K562 (cell line): ENCODE measurements around the gene NF2. TPM values are rescaled to one million over a fixed set of nuclear protein-coding genes. Genes with fewer than 3 reads are reported as not detected.

ENCODE experiments used
- ATAC-seq: fragments of 200-7000 bp; cut with Tn5 transposase; 3 replicates; pipeline ENCODE4 v1.9.1; 2020; ENCODE audit warnings: moderate library complexity
- BruUV-seq: library from RNA; stranded (reverse); fragments of 400-500 nt; replicated peaks from 2 replicates; lab custom pipeline; 2021; lab: Mats Ljungman, UMichigan
- CTCF ChIA-PET: fragments of 300-600 bp; formaldehyde crosslinking; extraction: SDS; loops from one replicate; lab custom pipeline; 2021; ENCODE audit warnings: low intra/inter-chr PET ratio; lab: Yijun Ruan, JAX
- POLR2A ChIA-PET: fragments of 300-600, 350-650 bp; sonication (Branson Sonifier 250); formaldehyde crosslinking; extraction: SDS; loops from one replicate; lab custom pipeline; 2021; ENCODE audit warnings: antibody characterized with exemption, inconsistent platforms; lab: Yijun Ruan, JAX
- DNase-seq, 4 experiments: peaks; one replicate each; pipeline versions ENCODE4 v3.0.0 to v3.0.0-alpha.2; 2011 to 2018; ENCODE audit warnings: low spot score in 3 of 4, mixed read lengths in 3 of 4; ENCODE audit errors: extremely low read depth in 1 of 4
- FAIRE-seq: peaks from 2 replicates; lab custom pipeline; 2011; peaks lifted over from hg19 to GRCh38; lab: Jason Lieb, UNC
- H2AFZ ChIP-seq: 2 replicates; pipeline ENCODE4 v1.6.0; 2011; ENCODE audit warnings: low read depth, low read length, control low read depth, inconsistent platforms
- H3K27ac ChIP-seq: fragments of 200-600 bp; 3 replicates; pipeline ENCODE4 v1.8.0; 2011; ENCODE audit warnings: low read depth, mild to moderate bottlenecking, control low read depth, inconsistent platforms, low read length, moderate library complexity, mixed read lengths; ENCODE audit errors: extremely low read depth
- H3K27me3 ChIP-seq, 2 experiments: fragments of 300-600 bp in 1 of 2; 2 replicates in 1 of 2; 3 replicates in 1 of 2; pipeline versions ENCODE4 v1.6.0 to v1.8.0; 2011; ENCODE audit warnings: inconsistent platforms in 2 of 2, low read length in 2 of 2, mild to moderate bottlenecking in 1 of 2, mixed read lengths in 1 of 2, moderate library complexity in 1 of 2; ENCODE audit not compliant: control insufficient read depth in 2 of 2, insufficient read depth in 2 of 2
- H3K36me3 ChIP-seq: fragments of 300-600 bp; 3 replicates; pipeline ENCODE4 v1.8.0; 2011; ENCODE audit warnings: mild to moderate bottlenecking, low read length, inconsistent platforms; ENCODE audit not compliant: control insufficient read depth, insufficient read depth
- H3K4me1 ChIP-seq, 2 experiments: fragments of 200-600 bp in 1 of 2; replicated peaks in 1 of 2; 2 replicates in 1 of 2; 3 replicates in 1 of 2; pipeline versions ENCODE4 v1.5.1 to v1.8.0; 2011; ENCODE audit warnings: inconsistent platforms in 2 of 2, low read length in 2 of 2, mild to moderate bottlenecking in 1 of 2, mixed read lengths in 1 of 2, moderate library complexity in 1 of 2; ENCODE audit not compliant: control insufficient read depth in 2 of 2, insufficient read depth in 2 of 2
- H3K4me2 ChIP-seq: 2 replicates; pipeline ENCODE4 v1.6.1; 2011; ENCODE audit warnings: low read length, control low read depth, inconsistent platforms, mixed read lengths; ENCODE audit not compliant: insufficient read depth
- H3K4me3 ChIP-seq: fragments of 200-600 bp; sonication (generic), shearing (Covaris generic); 2 replicates; pipeline ENCODE4 v1.5.1; 2016; ENCODE audit warnings: control low read depth, inconsistent platforms
- H3K79me2 ChIP-seq: fragments of 200-600 bp; 3 replicates; pipeline ENCODE4 v1.8.0; 2011; ENCODE audit warnings: low read length, inconsistent platforms; ENCODE audit not compliant: control insufficient read depth, insufficient read depth
- H3K9ac ChIP-seq, 2 experiments: 2 replicates each; pipeline versions ENCODE4 v1.6.0 to v1.6.1; 2011; ENCODE audit warnings: low read depth in 2 of 2, low read length in 2 of 2, control low read depth in 1 of 2, inconsistent platforms in 1 of 2, mild to moderate bottlenecking in 1 of 2, mixed read lengths in 1 of 2; ENCODE audit not compliant: insufficient read depth in 1 of 2
- H3K9me1 ChIP-seq: one replicate; pipeline ENCODE4 v1.6.0; 2011; ENCODE audit warnings: inconsistent platforms, mild to moderate bottlenecking, low read length, moderate library complexity; ENCODE audit not compliant: control insufficient read depth, insufficient read depth
- H3K9me3 ChIP-seq: replicated peaks from 2 replicates; pipeline ENCODE4 v1.5.1; 2011; ENCODE audit warnings: low read depth, low read length, inconsistent platforms; ENCODE audit not compliant: control insufficient read depth, insufficient read depth
- H4K20me1 ChIP-seq: replicated peaks from 2 replicates; pipeline ENCODE4 v1.6.1; 2011; ENCODE audit warnings: low read length, inconsistent platforms, mixed read lengths; ENCODE audit not compliant: control insufficient read depth, insufficient read depth
- ARID3B ChIP-seq: fragments of 250-450 bp; sonication (Bioruptor Pico); IDR thresholded peaks from 2 replicates; pipeline ENCODE4 v1.4.0; 2020; ENCODE audit warnings: borderline replicate concordance
- BRF1 ChIP-seq: IDR thresholded peaks from 3 replicates; pipeline ENCODE4 v1.6.1; 2011; ENCODE audit warnings: borderline replicate concordance, mild to moderate bottlenecking; ENCODE audit not compliant: insufficient read length; ENCODE audit errors: extremely low read depth
- CBX8 ChIP-seq: fragments of 200-600 bp; sonication (generic); IDR thresholded peaks from 2 replicates; pipeline ENCODE4 v1.6.1; 2012; ENCODE audit warnings: borderline replicate concordance, mixed run types, low read depth, mild to moderate bottlenecking, moderate library complexity, mixed read lengths, low read length, control low read depth, inconsistent platforms; ENCODE audit not compliant: poor library complexity, severe bottlenecking; ENCODE audit errors: extremely low read depth
- CSDE1 ChIP-seq, 2 experiments: fragments of 450-650 bp; IDR thresholded peaks; 2 replicates each; pipeline ENCODE4 v1.6.1; 2016; ENCODE audit warnings: mild to moderate bottlenecking in 1 of 2
- FOXP4 ChIP-seq: sonication (generic); formaldehyde crosslinking; IDR thresholded peaks from 2 replicates; pipeline ENCODE4 v1.8.0; 2022; ENCODE audit warnings: mild to moderate bottlenecking, missing genetic modification reagents, borderline replicate concordance
- MED1 ChIP-seq: sonication (generic); formaldehyde crosslinking; IDR thresholded peaks from 2 replicates; pipeline ENCODE4 v1.8.1; 2023; ENCODE audit warnings: missing genetic modification reagents, borderline replicate concordance
- MYC ChIP-seq, 2 experiments: fragments of 250-450 bp in 1 of 2; sonication (Bioruptor Pico) in 1 of 2; IDR thresholded peaks; 2 replicates each; pipeline versions ENCODE4 v1.5.1 to v1.6.1; 2012 to 2021; ENCODE audit warnings: low read depth in 2 of 2, borderline replicate concordance in 1 of 2, improper control_type of control experiment in 1 of 2, low read length in 1 of 2, mild to moderate bottlenecking in 1 of 2, moderate library complexity in 1 of 2
- NR3C1 ChIP-seq: sonication (generic); formaldehyde crosslinking; IDR thresholded peaks from 2 replicates; pipeline ENCODE4 v1.8.1; 2022; ENCODE audit warnings: missing genetic modification reagents
- PHB ChIP-seq: fragments of 250-450 bp; sonication (Bioruptor Pico); IDR thresholded peaks from 2 replicates; pipeline ENCODE4 v1.5.0; 2021
- POLR3A ChIP-seq: IDR thresholded peaks from 2 replicates; pipeline ENCODE4 v1.6.1; 2011; ENCODE audit warnings: borderline replicate concordance, mild to moderate bottlenecking, moderate library complexity; ENCODE audit not compliant: insufficient read length, insufficient read depth; ENCODE audit errors: extremely low read depth
- PYGO2 ChIP-seq: fragments of 450-650 bp; IDR thresholded peaks from 2 replicates; pipeline ENCODE4 v1.6.1; 2016; ENCODE audit warnings: mild to moderate bottlenecking, missing genetic modification characterization, moderate library complexity, missing compliant biosample characterization
- SP2 ChIP-seq: IDR thresholded peaks from 2 replicates; pipeline ENCODE4 v1.6.1; 2011; ENCODE audit warnings: mild to moderate bottlenecking, low read depth, low read length, moderate library complexity; ENCODE audit not compliant: poor library complexity, severe bottlenecking; ENCODE audit errors: extremely low read depth
- STAT5B ChIP-seq: fragments of 250-450 bp; sonication (Bioruptor Pico); IDR thresholded peaks from 2 replicates; pipeline ENCODE4 v1.8.0; 2021; ENCODE audit warnings: mild to moderate bottlenecking, inconsistent platforms
- TAL1 ChIP-seq: fragments of 450-650 bp; IDR thresholded peaks from 2 replicates; pipeline ENCODE4 v1.6.1; 2016; ENCODE audit warnings: mild to moderate bottlenecking
- ZNF253 ChIP-seq: fragments of 250-450 bp; sonication (Bioruptor Pico); conservative IDR thresholded peaks from 2 replicates; pipeline ENCODE4 v1.6.1; 2021; ENCODE audit warnings: mild to moderate bottlenecking
- WGBS: fragments of 100-300 bp; shearing (Covaris generic); methylation state at CpG from one replicate; pipeline ENCODE4 v1.1.6; 2016; ENCODE audit warnings: low coverage, mixed read lengths; ENCODE audit not compliant: insufficient coverage; ENCODE audit errors: missing lambda C conversion rate; 5-methylcytosine and 5-hydroxymethylcytosine counted together
- in situ Hi-C: fragments of 300-500 bp; cut with MboI; formaldehyde crosslinking; loops from 4 replicates; pipeline ENCODE4 v1.15.0; 2018; ENCODE audit warnings: inconsistent platforms, mixed read lengths
- intact Hi-C: fragments of 100-400 bp; cut with micrococcal nuclease; formaldehyde crosslinking; loops from 2 replicates; pipeline ENCODE4 v1.14.2; 2022
- polyA plus RNA-seq, 8 experiments: library from polyadenylated mRNA; depleted of rRNA in 4 of 8; stranded (reverse) in 5 of 8; unstranded in 3 of 8; fragments of >200 nt; fragmentation: Nextera tagmentation in 2 of 8; fragmentation: Illumina TruSeq in 1 of 8; extraction: Ambion mirVana in 2 of 8; extraction: Trizol in 1 of 8; gene quantifications; 2 replicates each; pipeline versions ENCODE4 v1.2.1 to v1.2.3, GENCODE V29; 2011 to 2014; ENCODE audit warnings: inconsistent platforms in 1 of 8, missing spikeins in 1 of 8
- total RNA-seq, 7 experiments: library from RNA; depleted of rRNA in 6 of 7; stranded (reverse); fragments of >200 nt in 6 of 7; fragmentation: Illumina TruSeq in 2 of 7; extraction: Trizol in 2 of 7; gene quantifications; 2 replicates each; pipeline versions ENCODE4 v1.2.1 to v1.2.3, GENCODE V29; 2011 to 2021; ENCODE audit warnings: low replicate concordance in 1 of 7
- TF ChIP-seq, protein P1 (sequence below): fragments of 450-650 bp; IDR thresholded peaks from one replicate; pipeline ENCODE4 v1.6.1; 2018; ENCODE audit warnings: mild to moderate bottlenecking, moderate library complexity; ENCODE audit not compliant: partially characterized antibody

The NF2 gene
- total and polyA plus RNA-seq, 9 of the 15 experiments (the other 6 are each of a cell fraction or from before 2014, with no cell fraction given) = 2.2 to 32.5 (median 15.2) TPM

- POLR2A ChIA-PET = no interaction called here
- intact Hi-C loops = no loop called here
Measured at GRCh38 chr22:29607426-29607825, 4.0 kb downstream of the NF2 start.

More at GRCh38 chr22:29607426-29607825, 4.0 kb downstream of the NF2 start:
- BruUV-seq = no TSS peak
- H3K4me3 ChIP-seq = no peak overlapping the region
- in situ Hi-C loops = no loop called here
- H2AFZ ChIP-seq = no peak overlapping the region
- H3K4me1 ChIP-seq = peaks cover 5 to 15% of the 10 kb centered on the region in 2 experiments; a peak in 2 of 5 replicates
- no peak overlapping the region for H3K9ac ChIP-seq
- H3K27me3 ChIP-seq = no peaks in the 10 kb centered on the region
- H3K9me3 ChIP-seq = no peaks in the 10 kb centered on the region
- TF ChIP-seq CSDE1 (IDR thresholded peaks at IDR 0.05) = no peak
- no peak for TF ChIP-seq MYC (IDR thresholded peaks at IDR 0.05; ENCODE audit: low read depth, low read length)
- no peak for TF ChIP-seq MYC (CRISPR knock-in tag; IDR thresholded peaks at IDR 0.05; ENCODE audit: borderline replicate concordance, low read depth)
- no peak for TF ChIP-seq MED1 (CRISPR knock-in tag)
- TF ChIP-seq NR3C1 (CRISPR knock-in tag) = no peak
- TF ChIP-seq FOXP4 (CRISPR knock-in tag) = no peak
- TF ChIP-seq PYGO2 (tag) = no peak
- no peak for TF ChIP-seq ARID3B
- no peak for TF ChIP-seq TAL1
- TF ChIP-seq CBX8 = no peak
- no peak for TF ChIP-seq STAT5B (CRISPR knock-in tag)
- no peak for TF ChIP-seq ZNF253 (CRISPR knock-in tag)
- TF ChIP-seq POLR3A = no peak
- TF ChIP-seq PHB (CRISPR knock-in tag) = no peak
- TF ChIP-seq, protein P1, sequence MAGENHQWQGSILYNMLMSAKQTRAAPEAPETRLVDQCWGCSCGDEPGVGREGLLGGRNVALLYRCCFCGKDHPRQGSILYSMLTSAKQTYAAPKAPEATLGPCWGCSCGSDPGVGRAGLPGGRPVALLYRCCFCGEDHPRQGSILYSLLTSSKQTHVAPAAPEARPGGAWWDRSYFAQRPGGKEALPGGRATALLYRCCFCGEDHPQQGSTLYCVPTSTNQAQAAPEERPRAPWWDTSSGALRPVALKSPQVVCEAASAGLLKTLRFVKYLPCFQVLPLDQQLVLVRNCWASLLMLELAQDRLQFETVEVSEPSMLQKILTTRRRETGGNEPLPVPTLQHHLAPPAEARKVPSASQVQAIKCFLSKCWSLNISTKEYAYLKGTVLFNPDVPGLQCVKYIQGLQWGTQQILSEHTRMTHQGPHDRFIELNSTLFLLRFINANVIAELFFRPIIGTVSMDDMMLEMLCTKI = no peak
- TF ChIP-seq SP2 = no peak
- TF ChIP-seq BRF1 = no peak
- H3K79me2 ChIP-seq = peaks cover 71% of the 10 kb centered on the region
- FAIRE-seq (no peak), ATAC-seq (no peak), DNase-seq (no peak)
- H4K20me1 ChIP-seq = no peaks in the 10 kb centered on the region
- H3K36me3 ChIP-seq = peaks cover 24% of the 10 kb centered on the region; the same call in 1 of the 3 replicates
- CTCF ChIA-PET = no interaction called here
- H3K4me2 ChIP-seq = no peak overlapping the region
- no peaks in the 10 kb centered on the region for H3K9me1 ChIP-seq
- WGBS = 91% methylated on average over 2 of the region's 2 CpGs
- H3K27ac ChIP-seq = no peak overlapping the region
